CD4-positive, alpha-beta T cell treated with Interleukin-10 for 1 hour (primary cell): ENCODE data around the gene EPB41L2.
"Not testable (repeated sequence)": the region's sequence is repeated elsewhere in the genome, so short reads cannot be mapped to it uniquely, and the experiment has no call there.

Source experiments
- DNase-seq: peaks from one replicate; pipeline ENCODE4 v3.0.0-alpha.2; 2020

EPB41L2 gene

DNA sequence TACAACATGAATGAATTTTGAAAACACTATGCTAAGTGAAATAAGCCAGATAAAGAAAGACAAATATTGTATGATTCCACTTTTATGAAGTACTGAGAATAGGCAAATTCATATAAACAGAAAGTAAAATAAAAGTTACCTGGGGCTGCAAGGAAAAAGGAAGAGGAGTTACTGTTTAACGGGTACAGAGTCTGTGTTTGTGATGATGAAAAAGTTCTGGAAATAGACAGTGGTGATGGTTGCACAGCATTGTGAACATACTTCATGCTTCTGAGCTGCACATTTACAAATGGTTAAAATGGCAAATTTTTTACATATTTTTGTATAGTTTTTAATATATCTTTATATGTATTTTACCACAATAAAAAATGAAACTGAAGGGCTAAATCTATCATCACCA lies 29.4 kb downstream of the EPB41L2 start:
- no peak for DNase-seq

DNA sequence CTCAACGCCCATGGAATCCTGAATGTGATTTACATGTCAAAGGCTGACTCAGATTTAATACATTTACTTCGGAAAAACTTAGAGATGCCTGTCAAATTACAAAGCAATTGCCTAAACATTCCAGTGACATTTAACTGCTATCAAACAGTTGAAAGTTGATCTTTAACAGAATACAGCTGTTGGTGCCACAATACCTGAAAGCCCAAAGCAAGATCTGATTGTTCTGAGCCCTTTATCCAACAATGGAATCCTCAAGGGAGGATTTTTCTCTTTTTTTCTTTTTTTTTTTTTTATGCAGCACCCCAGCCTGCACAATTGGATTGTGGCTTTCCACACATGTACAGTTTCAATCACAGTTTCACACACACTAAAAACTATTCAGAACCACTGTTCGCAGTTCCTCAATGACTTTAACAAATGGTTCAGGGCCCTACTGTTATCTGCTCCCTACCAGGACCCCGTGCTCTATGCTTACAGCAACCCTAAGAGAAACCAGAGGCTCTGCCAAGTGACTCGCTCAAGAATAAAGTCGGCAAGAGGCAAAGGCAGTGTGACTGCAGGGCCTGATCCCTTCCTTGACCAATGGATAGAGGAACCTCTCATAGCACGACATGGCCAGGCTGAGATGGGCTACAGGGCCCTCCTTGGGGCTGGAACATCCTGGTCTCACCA lies 33.3 kb downstream of the EPB41L2 start:
- DNase-seq: no peak

DNA sequence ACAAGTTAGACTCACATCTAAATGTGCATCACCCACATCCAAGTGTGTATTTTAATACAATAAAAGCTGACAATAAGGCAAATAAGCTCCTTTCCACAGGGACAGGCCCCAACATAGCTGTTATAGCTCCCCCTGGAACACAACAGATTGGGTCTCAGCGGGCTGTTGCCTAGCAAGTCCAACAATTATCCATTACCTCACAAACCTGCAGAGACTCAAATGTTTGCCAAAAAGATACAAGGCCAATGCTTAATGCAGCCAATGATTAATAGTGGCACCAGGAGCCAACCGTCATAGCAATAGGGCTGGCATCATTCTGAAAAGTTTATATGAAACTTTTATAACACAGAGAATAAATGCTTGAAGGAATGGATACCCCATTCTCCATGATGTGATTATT lies 35.7 kb downstream of the EPB41L2 start:
- no peak for DNase-seq

DNA sequence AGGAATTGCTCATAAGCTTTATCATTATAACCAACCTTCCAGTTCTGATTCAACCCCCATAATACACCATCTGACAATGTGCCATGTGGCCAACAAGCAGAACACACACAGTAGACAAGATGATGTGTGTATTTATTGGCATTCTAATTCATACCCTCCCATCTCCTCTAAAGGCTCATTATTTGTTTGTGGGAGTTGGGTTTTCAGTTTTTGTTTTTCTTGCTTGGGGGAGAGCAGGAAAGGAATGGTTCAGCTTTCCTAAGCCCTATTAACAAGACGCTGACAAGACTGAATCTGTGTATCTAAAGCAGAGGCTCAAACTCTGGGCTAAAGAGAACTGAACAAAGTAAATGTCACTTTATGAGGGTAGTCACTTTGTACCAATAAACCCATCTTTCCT lies 36.8 kb downstream of the EPB41L2 start:
- DNase-seq: no peak

DNA sequence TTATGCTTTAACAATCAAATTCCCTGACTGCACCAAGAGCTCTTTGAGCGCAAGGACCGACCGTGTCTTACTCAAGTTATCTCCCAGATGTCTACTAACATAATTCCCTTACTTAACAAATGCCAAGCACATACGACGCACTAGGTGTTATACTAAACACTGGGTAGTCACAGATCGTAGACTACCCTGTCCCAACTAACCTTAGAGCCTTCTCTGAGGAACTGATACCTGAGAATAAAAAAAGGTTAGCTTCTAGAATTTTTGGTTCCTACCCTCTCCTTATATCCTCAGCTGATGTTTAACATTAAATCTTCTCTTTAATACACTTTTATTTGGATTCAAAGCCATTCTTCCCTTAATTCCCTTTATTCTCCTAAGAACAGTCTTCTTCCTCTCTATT lies 38.5 kb downstream of the EPB41L2 start:
- DNase-seq: no peak

DNA sequence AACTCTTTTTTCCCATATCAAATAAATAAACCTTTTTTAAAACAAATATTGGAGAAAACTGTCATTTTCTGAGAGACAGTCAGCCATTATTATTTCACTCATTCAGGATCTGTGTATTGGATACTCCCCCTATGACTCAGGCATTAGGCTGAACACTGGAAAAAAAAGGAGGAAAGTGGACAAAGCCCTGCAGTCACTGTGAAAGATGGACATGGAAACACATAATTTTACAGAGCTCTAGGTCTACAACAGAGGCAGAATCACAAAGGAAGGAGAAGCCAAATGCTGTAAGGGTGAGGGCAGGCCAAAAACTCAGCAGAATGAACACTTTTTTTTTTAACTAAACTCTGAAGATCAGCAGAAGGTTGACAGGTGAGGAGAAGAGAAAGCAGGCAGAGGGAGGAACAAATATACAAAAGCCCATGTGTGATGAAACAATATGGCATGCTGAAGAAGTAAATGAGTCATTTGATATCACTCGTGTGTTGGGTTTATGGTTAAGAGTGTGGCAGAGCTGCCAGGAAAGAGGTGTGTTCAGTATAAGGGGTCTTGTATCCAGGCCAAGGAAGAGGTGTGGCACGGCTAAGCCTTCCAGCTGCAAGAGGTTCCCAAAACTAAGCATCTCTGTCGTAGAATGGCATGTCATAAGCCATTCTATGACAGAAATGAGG lies 39.1 kb downstream of the EPB41L2 start:
- DNase-seq: no peak

DNA sequence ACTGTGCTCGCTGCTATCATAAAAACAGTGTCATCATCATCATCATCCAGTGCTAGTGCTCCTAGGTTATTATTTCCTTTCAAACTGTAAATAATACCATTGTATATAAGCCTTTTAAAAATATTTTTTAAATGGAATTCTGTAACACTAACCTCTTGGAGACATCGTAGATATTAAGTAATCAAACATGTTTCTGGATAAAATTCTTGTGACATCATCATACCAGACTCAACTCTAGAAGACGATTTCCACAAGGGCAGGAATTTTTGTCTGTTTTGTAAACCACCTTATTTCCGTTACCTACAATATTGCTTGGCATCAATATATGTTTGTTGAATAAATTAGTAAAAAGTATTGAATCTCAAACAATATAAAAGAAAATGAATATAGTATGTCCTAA lies 40.4 kb downstream of the EPB41L2 start:
- no peak for DNase-seq

DNA sequence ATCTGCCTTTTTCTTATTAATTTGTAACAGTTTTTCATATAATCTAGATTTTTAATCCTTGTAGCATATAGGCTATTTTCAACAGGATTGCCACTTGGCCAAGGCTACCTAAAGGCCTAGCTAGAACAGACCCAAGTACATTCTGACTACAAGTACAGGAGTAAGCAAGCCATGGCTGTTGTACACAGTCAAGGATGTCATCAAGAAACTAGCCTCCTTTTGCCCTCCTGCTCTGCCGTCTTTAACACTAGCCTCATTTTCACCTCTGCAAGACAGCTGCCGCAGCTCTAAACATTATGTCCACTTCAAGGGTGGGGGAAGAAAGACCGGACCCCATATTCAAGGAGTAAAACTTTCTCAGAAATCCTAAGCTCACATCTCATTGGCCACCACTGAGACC lies 45.1 kb downstream of the EPB41L2 start:
- no peak for DNase-seq

DNA sequence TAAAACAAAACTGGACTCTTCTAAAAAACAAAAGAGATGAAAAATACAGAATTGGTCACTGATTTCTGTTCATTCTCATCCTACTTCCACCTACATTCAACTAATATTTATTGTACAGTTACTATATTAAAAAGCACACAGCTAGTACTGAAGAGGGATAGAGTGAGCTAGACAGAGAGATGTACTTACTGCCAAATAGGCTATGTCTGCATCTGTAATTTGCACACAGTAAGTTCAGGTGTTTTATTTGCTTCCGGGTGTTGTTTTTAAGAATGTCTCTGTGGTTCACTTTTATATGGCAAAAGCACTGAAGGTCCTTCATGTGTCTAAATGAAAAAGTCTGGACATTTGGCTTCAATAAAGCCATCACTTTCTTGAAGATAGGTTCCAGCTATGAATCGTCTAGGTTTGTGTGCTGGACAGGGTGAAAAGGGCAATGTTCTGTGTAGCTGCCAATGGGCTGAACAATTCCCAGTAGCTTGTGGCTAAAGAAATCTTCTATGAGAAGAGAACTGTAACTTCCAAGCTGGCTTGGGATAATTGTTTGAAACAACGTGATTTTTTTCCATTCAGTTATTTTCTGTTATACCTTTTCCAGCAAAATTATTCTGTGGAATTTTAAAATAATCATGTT lies 47.3 kb downstream of the EPB41L2 start:
- no peak for DNase-seq

DNA sequence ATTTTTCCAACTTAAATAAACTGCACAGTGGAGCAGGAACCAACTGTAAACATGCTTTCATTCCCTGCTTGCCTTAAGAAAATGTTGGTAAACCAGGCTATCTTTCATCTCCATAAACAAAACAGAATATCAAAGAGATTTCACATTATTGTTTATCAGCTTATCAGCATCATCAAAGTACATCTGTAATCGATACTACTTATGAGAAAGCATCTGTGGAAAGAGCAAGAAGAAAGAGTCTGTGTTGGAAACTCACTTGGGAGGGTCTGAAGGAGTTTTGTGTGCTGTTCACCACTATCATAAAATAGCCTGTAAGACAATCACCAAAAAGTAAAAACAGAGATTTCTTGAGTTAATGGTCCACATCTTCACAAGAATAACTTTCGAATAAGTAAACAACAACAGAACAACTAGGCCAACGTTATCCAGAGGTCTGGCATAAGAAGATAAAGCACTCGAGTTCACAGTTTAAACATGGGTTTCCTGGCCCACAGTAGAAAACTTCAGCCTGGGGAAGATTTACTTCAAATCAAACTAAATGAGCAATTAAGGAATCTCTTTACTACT lies 47.9 kb downstream of the EPB41L2 start:
- DNase-seq: no peak

DNA sequence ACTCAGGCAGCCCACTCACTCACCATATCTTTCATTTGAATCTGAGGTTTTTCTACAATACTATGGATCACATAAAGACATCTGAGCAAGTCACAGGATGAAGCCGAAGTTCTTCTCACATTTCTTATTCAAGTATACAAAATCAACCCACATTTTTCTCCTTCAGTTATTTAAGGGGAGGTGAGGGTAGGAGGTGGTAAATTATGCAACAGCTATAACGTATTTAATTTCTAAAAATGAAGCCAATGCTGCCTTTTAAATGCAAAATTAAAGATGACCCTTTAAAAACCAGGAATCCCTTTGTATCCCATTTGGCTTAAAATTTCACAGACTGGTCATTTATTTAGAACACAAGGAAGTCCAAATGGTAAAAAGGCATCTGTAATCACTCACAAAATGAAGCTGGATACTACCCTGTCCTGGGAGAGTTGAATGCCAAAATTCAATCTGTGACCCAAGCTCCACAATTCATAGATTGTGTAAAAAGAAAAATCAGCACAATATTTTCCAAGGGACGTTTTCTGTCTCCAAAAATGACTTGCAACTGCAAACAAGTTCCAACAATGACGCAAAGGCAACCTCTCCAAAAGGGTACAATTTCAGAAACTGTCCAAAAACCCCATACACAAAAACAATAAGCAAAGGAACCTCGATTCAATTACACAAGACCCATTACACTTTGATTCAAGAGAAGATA lies 48.8 kb downstream of the EPB41L2 start:
- no peak for DNase-seq

DNA sequence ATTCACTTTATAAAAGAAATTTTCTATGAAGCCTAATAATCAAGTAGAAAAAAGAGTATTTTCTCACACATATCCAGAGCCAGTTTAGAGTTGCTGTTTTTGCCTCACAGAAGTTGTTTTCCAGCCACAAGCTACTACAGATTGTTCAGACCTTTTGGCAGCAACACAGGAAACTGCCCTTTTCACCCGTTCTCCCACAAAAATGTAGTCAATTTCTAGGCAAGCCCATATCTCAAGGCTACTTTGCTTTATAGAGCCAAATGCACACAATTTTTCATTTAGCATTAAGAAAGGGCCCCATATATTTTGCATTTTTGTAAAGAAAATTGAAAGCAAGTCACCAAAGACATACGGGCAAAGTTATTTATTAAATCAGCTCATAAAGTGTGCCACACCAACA lies 49.5 kb downstream of the EPB41L2 start:
- DNase-seq: no peak

DNA sequence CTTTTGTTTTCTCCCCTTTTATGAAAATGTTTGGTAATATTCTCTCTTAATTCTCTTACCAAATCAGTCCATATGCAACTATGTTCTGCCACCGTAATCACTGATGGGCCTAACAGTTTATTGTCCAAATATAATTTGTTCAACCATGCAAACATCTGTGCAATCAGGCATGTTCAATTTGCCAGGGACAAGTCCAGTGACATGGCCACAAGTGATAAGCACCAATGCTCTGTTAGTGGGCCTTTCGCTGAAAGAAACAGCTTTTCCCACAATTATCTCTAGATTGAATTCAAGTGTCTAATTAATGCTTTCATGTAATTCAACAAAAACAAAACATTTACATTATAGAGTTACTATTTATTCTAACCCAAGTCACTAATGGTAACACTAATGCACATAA lies 53.3 kb downstream of the EPB41L2 start:
- DNase-seq: no peak

DNA sequence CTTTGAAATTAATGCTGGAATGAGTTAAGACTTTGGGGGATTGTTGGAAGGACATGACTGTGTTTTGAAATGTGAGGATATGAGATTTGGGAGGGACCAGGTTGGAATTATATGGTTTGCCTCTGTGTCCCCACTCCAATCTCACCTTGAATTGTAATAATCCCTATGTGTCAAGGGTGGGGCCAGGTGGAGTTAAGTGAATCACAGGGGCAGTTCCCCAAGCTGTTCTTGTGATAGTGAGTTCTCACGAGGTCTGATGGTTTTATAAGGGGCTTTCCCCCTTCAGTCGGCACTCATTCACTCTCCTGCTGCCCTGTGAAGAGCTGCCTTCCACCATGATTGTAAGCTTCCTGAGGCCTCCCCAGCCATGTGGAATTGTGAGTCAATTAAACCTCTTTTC lies 54.1 kb downstream of the EPB41L2 start:
- not testable (repeated sequence) for DNase-seq

DNA sequence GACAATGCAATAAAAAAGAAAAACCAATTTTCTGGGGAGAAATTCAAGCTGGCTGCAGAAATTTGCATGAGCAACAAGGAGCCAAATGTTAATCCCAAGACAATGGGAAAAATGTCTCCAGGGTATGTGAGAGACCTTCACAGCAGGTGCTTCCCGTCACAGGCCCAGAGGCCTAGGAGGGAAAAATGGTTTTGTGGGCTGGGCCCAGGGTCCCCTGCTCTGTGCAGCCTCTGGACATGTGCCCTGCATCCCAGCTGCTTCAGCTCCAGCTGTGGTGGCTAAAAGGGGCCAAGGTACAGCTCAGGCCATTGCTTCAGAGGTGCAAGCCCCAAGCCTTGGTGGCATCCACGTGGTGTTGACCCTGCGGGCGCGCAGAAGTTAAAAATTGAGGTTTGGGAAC lies 55.1 kb downstream of the EPB41L2 start:
- DNase-seq: not testable (repeated sequence)

DNA sequence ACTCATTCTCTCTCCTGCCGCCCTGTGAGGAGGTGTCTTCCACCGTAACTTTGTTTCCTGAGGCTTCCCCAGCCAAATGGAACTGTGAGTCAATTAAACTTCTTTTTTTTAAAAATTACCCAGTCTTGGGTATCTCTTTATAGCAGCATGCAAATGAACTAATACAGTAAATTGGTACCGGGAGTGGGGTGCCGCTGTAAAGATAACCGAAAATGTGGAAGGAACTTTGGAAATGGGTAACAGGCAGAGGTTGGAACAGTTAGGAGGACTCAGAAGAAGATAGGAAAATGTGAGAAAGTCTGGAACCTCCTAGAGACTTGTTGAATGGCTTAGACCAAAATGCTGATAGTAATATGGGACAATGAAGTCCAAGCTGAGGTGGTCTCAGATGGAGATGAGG lies 55.8 kb downstream of the EPB41L2 start:
- no peak for DNase-seq

DNA sequence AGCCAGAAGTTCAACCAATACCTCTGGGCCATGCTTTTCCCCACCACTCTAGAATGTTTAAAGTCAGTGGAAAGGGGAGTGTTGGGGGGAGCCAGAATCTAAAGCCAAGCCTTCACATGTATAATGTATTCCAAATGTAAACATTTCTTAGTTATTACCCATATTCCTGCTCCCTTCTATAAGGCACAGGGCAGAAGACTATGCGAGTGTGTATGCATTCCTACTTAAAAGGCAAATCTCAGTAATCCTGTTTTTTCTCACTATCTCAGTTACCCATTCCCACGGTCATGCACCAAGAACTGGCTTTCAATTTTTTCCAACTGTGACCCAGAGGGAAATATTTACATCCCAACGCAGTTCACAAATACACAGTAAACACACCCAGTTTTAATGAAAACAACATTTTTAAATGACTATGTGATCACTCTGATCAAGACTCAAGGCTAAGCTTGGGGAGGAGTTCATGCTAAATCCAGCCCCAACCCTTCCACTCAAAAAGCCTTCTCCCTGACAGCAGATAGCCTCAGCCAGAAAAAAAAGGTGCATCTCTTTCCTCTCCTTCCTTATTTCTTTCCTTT lies 57.5 kb downstream of the EPB41L2 start:
- no peak for DNase-seq

DNA sequence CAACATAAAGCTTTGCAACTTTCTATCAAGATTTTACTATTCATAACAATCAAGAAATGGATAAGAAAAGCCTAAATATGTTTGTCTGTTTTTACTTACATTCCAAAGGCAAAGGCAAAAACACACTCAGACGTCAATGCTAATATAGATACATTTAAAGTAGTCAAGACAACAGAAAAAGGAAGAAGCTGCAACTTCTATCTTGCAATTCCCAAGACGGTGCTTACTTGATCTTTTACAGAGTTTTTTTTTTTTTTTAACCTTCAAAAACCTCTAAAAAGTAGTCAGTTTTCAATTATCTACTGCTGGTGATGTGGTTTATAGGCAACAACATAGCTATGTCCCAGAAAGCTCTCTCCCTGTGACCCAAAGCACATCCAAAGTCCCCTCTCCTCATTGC lies 58.1 kb downstream of the EPB41L2 start:
- DNase-seq: no peak

DNA sequence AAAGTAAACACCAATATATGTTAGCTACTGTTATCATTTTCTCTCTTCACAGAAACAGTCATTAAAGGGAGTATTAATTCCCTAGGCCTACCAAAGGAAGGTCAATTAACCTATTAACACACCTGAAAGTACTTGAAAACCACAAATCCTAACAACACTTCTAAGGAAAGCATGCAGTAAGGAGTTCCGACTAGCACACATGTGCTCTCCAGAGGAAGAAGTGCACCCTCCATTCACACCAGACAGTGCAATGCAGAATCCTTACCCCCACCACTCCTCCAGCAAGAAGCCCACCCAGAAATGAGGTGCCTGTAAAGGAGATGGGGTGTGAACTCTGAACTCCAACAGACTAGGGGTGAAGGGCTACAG lies 58.7 kb downstream of the EPB41L2 start:
- no peak for DNase-seq

DNA sequence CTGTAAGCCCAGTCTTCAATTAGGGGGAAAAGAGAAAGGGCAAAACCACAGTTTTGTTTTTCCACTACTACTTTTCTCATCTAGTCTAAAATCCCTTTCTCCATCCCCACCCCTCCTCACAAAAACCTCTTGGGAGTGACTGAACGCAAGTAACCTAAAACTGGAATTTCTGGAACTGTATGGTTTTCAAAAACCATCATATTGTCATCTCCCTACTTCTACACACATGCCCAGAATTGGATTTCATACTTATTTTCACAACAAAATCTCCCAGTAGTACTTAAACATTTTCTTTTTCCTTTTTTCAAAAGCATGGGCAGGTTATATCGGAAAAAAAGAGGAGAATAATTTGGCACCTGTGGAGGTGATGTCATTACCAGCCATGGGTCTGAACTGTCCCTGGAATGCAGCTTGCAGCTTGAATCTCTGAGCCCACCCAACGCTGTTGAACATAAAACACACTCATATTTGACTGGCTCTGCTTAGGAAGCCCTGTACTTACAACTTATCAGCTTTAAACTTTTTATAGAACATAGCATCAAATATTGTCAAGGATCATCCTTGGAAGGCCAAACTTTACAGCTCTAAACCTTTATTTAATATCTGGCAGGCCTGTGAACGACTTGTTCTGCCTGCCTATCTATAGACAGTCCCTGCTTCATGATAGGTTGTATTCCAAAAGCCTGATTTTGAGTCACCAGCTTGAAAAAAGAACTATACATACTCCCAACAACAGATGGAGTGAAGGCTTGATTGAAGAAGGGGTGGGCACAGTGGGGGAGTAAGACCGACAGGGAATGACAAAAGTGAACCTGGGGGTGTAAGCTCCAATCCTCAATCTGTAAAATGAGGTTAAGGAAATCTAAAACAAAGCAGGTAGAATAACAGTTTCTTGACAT lies 59.3 kb downstream of the EPB41L2 start:
- no peak for DNase-seq

DNA sequence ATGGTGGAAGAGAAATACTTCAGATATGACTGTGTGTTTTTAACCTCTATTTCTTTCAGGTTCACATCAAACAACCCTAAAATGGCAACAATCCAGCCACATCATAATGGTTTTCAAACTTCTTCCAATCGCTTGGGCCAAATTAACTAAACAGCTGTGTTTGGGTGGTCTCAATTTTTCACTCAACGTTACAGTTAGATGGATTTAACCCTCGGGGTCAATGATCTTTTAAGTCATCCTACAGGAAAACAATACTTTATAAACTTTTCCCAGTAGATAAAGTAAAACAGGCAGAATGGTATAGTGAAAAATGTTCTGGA lies 60.4 kb downstream of the EPB41L2 start:
- DNase-seq: no peak

DNA sequence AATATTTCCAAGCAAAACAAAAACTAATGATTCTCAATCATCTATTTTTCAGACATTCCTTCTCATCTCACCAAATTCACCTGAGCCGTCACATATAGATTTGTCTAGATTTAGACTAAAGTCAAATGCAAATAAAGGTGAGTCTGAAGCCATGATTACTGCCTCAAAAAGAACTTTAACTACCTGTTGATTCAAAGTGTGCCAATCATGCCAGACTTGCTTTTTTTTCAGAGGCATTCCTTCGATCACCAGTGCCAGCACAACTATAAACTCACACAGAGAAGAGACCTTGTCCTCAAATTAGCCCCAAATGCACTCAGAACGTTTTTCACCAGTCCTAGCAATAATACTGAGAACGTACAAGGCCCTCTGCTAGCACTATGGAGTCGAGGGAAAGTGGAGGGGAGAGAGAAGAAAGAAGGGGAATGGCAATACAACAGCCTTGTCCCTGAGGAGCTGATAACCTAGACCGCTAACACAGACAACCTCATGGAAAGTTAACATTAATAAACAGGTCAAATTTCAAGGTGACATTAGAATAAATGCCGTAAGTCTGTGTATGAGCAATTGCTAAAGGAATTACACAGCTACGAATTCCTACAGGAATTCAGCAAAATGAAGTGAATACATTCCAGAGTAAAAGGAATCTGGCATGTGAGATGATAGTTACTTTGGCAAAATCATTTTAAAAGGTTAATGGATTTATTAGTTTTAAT lies 60.9 kb downstream of the EPB41L2 start:
- no peak for DNase-seq
